ENCODE measurements around the gene RTEL1. TPM values are rescaled to one million over a fixed set of nuclear protein-coding genes. Genes with fewer than 3 reads are reported as not detected.
"Not testable (repeated sequence)": the region's sequence is repeated elsewhere in the genome, so short reads cannot be mapped to it uniquely, and the experiment has no call there.

The RTEL1 gene
- total and polyA plus RNA-seq, 2 experiments from 2014 or later = 14.0 to 18.2 TPM

- 100% methylated on average over 3 of the region's 16 CpGs for WGBS (ENCODE audit: low lambda C conversion rate, missing lambda C conversion rate)
- H3K4me2 ChIP-seq = no peak overlapping the region
- TF ChIP-seq EZH2 (IDR thresholded peaks at IDR 0.05; ENCODE audit: borderline replicate concordance) (no peak), CTCF (IDR thresholded peaks at IDR 0.05; ENCODE audit: poor library complexity) (no peak), EZH2phosphoT487 (IDR thresholded peaks at IDR 0.05; ENCODE audit: low read depth, severe bottlenecking, unreplicated experiment) (no peak)
- H3K27me3 ChIP-seq = no peaks in the 10 kb centered on the region
- no peak overlapping the region for H3K27ac ChIP-seq
- H3K4me3 ChIP-seq = no peak overlapping the region
- H3K4me1 ChIP-seq (ENCODE audit: insufficient read depth) = no peaks in the 10 kb centered on the region
- no peaks in the 10 kb centered on the region for H3K36me3 ChIP-seq (replicated peaks; ENCODE audit: insufficient read depth, low read depth)
- H3K79me2 ChIP-seq = no peaks in the 10 kb centered on the region
- no peaks in the 10 kb centered on the region for H4K20me1 ChIP-seq (ENCODE audit: insufficient read depth, poor library complexity, severe bottlenecking)
- H3K9me2 ChIP-seq (replicated peaks; ENCODE audit: insufficient read depth) = no peaks in the 10 kb centered on the region
- no peak for DNase-seq (ENCODE audit: low spot score)
- no peak overlapping the region for H2AFZ ChIP-seq
- no peaks in the 10 kb centered on the region for H3K9me3 ChIP-seq (ENCODE audit: low read depth)
These were observed 9.7 kb downstream of the RTEL1 start for GRCh38 chr20:63667858-63668257.

- 96% methylated on average over 7 of the region's 11 CpGs for WGBS (ENCODE audit: low lambda C conversion rate, missing lambda C conversion rate)
- DNase-seq (ENCODE audit: low spot score) = no peak
- H3K79me2 ChIP-seq = no peaks in the 10 kb centered on the region
- no peaks in the 10 kb centered on the region for H3K36me3 ChIP-seq (replicated peaks; ENCODE audit: insufficient read depth, low read depth)
- no peak overlapping the region for H3K27ac ChIP-seq
- H3K9me2 ChIP-seq (replicated peaks; ENCODE audit: insufficient read depth) = no peaks in the 10 kb centered on the region
- H3K9me3 ChIP-seq (ENCODE audit: low read depth) = no peaks in the 10 kb centered on the region
- no peak overlapping the region for H3K4me2 ChIP-seq
- H3K27me3 ChIP-seq = no peaks in the 10 kb centered on the region
- no peak for TF ChIP-seq CTCF (IDR thresholded peaks at IDR 0.05; ENCODE audit: poor library complexity)
- TF ChIP-seq EZH2 (IDR thresholded peaks at IDR 0.05; ENCODE audit: borderline replicate concordance) = no peak
- no peak for TF ChIP-seq EZH2phosphoT487 (IDR thresholded peaks at IDR 0.05; ENCODE audit: low read depth, severe bottlenecking, unreplicated experiment)
- H3K4me3 ChIP-seq = no peak overlapping the region
- no peak overlapping the region for H2AFZ ChIP-seq
- no peaks in the 10 kb centered on the region for H4K20me1 ChIP-seq (ENCODE audit: insufficient read depth, poor library complexity, severe bottlenecking)
- no peaks in the 10 kb centered on the region for H3K4me1 ChIP-seq (ENCODE audit: insufficient read depth)
These were observed 10.2 kb downstream of the RTEL1 start for GRCh38 chr20:63668351-63668750.

GRCh38 chr20:63671695-63672094 lies 13.6 kb downstream of the RTEL1 start:
- not testable (repeated sequence) for H4K20me1 ChIP-seq (ENCODE audit: insufficient read depth, poor library complexity, severe bottlenecking); H3K9me3 ChIP-seq (ENCODE audit: low read depth); H2AFZ ChIP-seq; H3K9me2 ChIP-seq (replicated peaks; ENCODE audit: insufficient read depth); DNase-seq (ENCODE audit: low spot score); H3K36me3 ChIP-seq (replicated peaks; ENCODE audit: insufficient read depth, low read depth); H3K79me2 ChIP-seq; H3K4me1 ChIP-seq (ENCODE audit: insufficient read depth); H3K4me2 ChIP-seq; H3K27ac ChIP-seq; H3K4me3 ChIP-seq; H3K27me3 ChIP-seq
- 98% methylated on average over 11 of the region's 12 CpGs for whole genome bisulfite sequencing (ENCODE audit: low lambda C conversion rate, missing lambda C conversion rate)

GRCh38 chr20:63672666-63673065 lies 14.6 kb downstream of the RTEL1 start:
- no peak overlapping the region for H3K4me2 ChIP-seq
- no peaks in the 10 kb centered on the region for H3K36me3 ChIP-seq (replicated peaks; ENCODE audit: insufficient read depth, low read depth)
- 97% methylated on average over 10 of the region's 10 CpGs for WGBS (ENCODE audit: low lambda C conversion rate, missing lambda C conversion rate)
- no peaks in the 10 kb centered on the region for H4K20me1 ChIP-seq (ENCODE audit: insufficient read depth, poor library complexity, severe bottlenecking)
- no peaks in the 10 kb centered on the region for H3K9me3 ChIP-seq (ENCODE audit: low read depth)
- H3K4me3 ChIP-seq = no peak overlapping the region
- H2AFZ ChIP-seq = no peak overlapping the region
- DNase-seq (ENCODE audit: low spot score) = no peak
- H3K27me3 ChIP-seq = no peaks in the 10 kb centered on the region
- no peak overlapping the region for H3K27ac ChIP-seq
- no peaks in the 10 kb centered on the region for H3K9me2 ChIP-seq (replicated peaks; ENCODE audit: insufficient read depth)
- H3K4me1 ChIP-seq (ENCODE audit: insufficient read depth) = no peaks in the 10 kb centered on the region
- no peak for TF ChIP-seq CTCF (IDR thresholded peaks at IDR 0.05; ENCODE audit: poor library complexity)
- no peaks in the 10 kb centered on the region for H3K79me2 ChIP-seq
